ENCODE results near the gene HBM.
"Not testable (repeated sequence)": the region's sequence is repeated elsewhere in the genome, so short reads cannot be mapped to it uniquely, and the experiment has no call there.

HBM gene

GRCh38 chr16:163139-163538 is 2.6 kb upstream of the HBM start:
- not testable (repeated sequence) for H3K4me1 ChIP-seq (ENCODE audit: control insufficient read depth, insufficient read depth, low read length); H3K4me3 ChIP-seq (ENCODE audit: low read length); H3K9ac ChIP-seq (ENCODE audit: low read length); H3K36me3 ChIP-seq (ENCODE audit: control insufficient read depth, insufficient read depth, low read length, severe bottlenecking); DNase-seq (ENCODE audit: low read depth); H3K9me3 ChIP-seq (ENCODE audit: control insufficient read depth, low read length)
- peaks cover 37% of the 10 kb centered on the region for H3K27me3 ChIP-seq (replicated peaks; ENCODE audit: control insufficient read depth, insufficient read depth, low read length)

GRCh38 chr16:163696-164095 is 2.1 kb upstream of the HBM start:
- H3K9me3 ChIP-seq (ENCODE audit: control insufficient read depth, low read length); H3K4me3 ChIP-seq (ENCODE audit: low read length); H3K9ac ChIP-seq (ENCODE audit: low read length); H3K4me1 ChIP-seq (ENCODE audit: control insufficient read depth, insufficient read depth, low read length); H3K36me3 ChIP-seq (ENCODE audit: control insufficient read depth, insufficient read depth, low read length, severe bottlenecking); DNase-seq (ENCODE audit: low read depth): not testable (repeated sequence)
- peaks cover 39% of the 10 kb centered on the region for H3K27me3 ChIP-seq (replicated peaks; ENCODE audit: control insufficient read depth, insufficient read depth, low read length)

GRCh38 chr16:164134-164823 is 1.5 kb upstream of the HBM start:
- not testable (repeated sequence) for H3K9me3 ChIP-seq (ENCODE audit: control insufficient read depth, low read length); DNase-seq (ENCODE audit: low read depth); H3K36me3 ChIP-seq (ENCODE audit: control insufficient read depth, insufficient read depth, low read length, severe bottlenecking); H3K9ac ChIP-seq (ENCODE audit: low read length); H3K4me3 ChIP-seq (ENCODE audit: low read length); H3K4me1 ChIP-seq (ENCODE audit: control insufficient read depth, insufficient read depth, low read length)
- peaks cover 42% of the 10 kb centered on the region for H3K27me3 ChIP-seq (replicated peaks; ENCODE audit: control insufficient read depth, insufficient read depth, low read length)

GRCh38 chr16:164827-165538 is 795 bp upstream of the HBM start:
- no peak overlapping the region for H3K9ac ChIP-seq (ENCODE audit: low read length)
- H3K36me3 ChIP-seq (ENCODE audit: control insufficient read depth, insufficient read depth, low read length, severe bottlenecking): no peaks in the 10 kb centered on the region
- peaks cover 40% of the 10 kb centered on the region for H3K27me3 ChIP-seq (replicated peaks; ENCODE audit: control insufficient read depth, insufficient read depth, low read length)
- H3K4me1 ChIP-seq (ENCODE audit: control insufficient read depth, insufficient read depth, low read length): peaks cover 2% of the 10 kb centered on the region
- H3K9me3 ChIP-seq (ENCODE audit: control insufficient read depth, low read length): no peaks in the 10 kb centered on the region
- H3K4me3 ChIP-seq (ENCODE audit: low read length): no peak overlapping the region
- no peak for DNase-seq (ENCODE audit: low read depth)

- H3K36me3 ChIP-seq (ENCODE audit: control insufficient read depth, insufficient read depth, low read length, severe bottlenecking): no peaks in the 10 kb centered on the region
- peaks cover 2% of the 10 kb centered on the region for H3K4me1 ChIP-seq (ENCODE audit: control insufficient read depth, insufficient read depth, low read length)
- peaks cover 43% of the 10 kb centered on the region for H3K27me3 ChIP-seq (replicated peaks; ENCODE audit: control insufficient read depth, insufficient read depth, low read length)
- DNase-seq (ENCODE audit: low read depth): no peak
- H3K9me3 ChIP-seq (ENCODE audit: control insufficient read depth, low read length): no peaks in the 10 kb centered on the region
- H3K4me3 ChIP-seq (ENCODE audit: low read length): no peak overlapping the region
- H3K9ac ChIP-seq (ENCODE audit: low read length): no peak overlapping the region
These were observed 770 bp downstream of the HBM start for GRCh38 chr16:166375-167121.

GRCh38 chr16:167122-167690 is 1.4 kb downstream of the HBM start:
- no peak overlapping the region for H3K9ac ChIP-seq (ENCODE audit: low read length)
- H3K36me3 ChIP-seq (ENCODE audit: control insufficient read depth, insufficient read depth, low read length, severe bottlenecking): no peaks in the 10 kb centered on the region
- no peak for DNase-seq (ENCODE audit: low read depth)
- no peaks in the 10 kb centered on the region for H3K9me3 ChIP-seq (ENCODE audit: control insufficient read depth, low read length)
- H3K27me3 ChIP-seq (replicated peaks; ENCODE audit: control insufficient read depth, insufficient read depth, low read length): peaks cover 37% of the 10 kb centered on the region
- H3K4me3 ChIP-seq (ENCODE audit: low read length): no peak overlapping the region
- peaks cover 2% of the 10 kb centered on the region for H3K4me1 ChIP-seq (ENCODE audit: control insufficient read depth, insufficient read depth, low read length)

- DNase-seq (ENCODE audit: low read depth): no peak
- no peak overlapping the region for H3K4me3 ChIP-seq (ENCODE audit: low read length)
These were observed 2.6 kb downstream of the HBM start for GRCh38 chr16:168424-168823.

GRCh38 chr16:169014-169413 is 3.2 kb downstream of the HBM start:
- H3K36me3 ChIP-seq (ENCODE audit: control insufficient read depth, insufficient read depth, low read length, severe bottlenecking): no peaks in the 10 kb centered on the region
- DNase-seq (ENCODE audit: low read depth): no peak
- peaks cover 33% of the 10 kb centered on the region for H3K27me3 ChIP-seq (replicated peaks; ENCODE audit: control insufficient read depth, insufficient read depth, low read length)
- H3K9me3 ChIP-seq (ENCODE audit: control insufficient read depth, low read length): no peaks in the 10 kb centered on the region
- peaks cover 2% of the 10 kb centered on the region for H3K4me1 ChIP-seq (ENCODE audit: control insufficient read depth, insufficient read depth, low read length)
- H3K9ac ChIP-seq (ENCODE audit: low read length): no peak overlapping the region
- no peak overlapping the region for H3K4me3 ChIP-seq (ENCODE audit: low read length)

More at GRCh38 chr16:168424-168823, 2.6 kb downstream of the HBM start:
- H3K4me1 ChIP-seq (ENCODE audit: control insufficient read depth, insufficient read depth, low read length): peaks cover 2% of the 10 kb centered on the region
- no peaks in the 10 kb centered on the region for H3K36me3 ChIP-seq (ENCODE audit: control insufficient read depth, insufficient read depth, low read length, severe bottlenecking)
- peaks cover 33% of the 10 kb centered on the region for H3K27me3 ChIP-seq (replicated peaks; ENCODE audit: control insufficient read depth, insufficient read depth, low read length)
- no peak overlapping the region for H3K9ac ChIP-seq (ENCODE audit: low read length)
- no peaks in the 10 kb centered on the region for H3K9me3 ChIP-seq (ENCODE audit: control insufficient read depth, low read length)

- H3K9me3 ChIP-seq (ENCODE audit: control insufficient read depth, low read length): not testable (repeated sequence)
These were observed 4.3 kb downstream of the HBM start for GRCh38 chr16:170088-170507.

GRCh38 chr16:170788-171187 is 5.0 kb downstream of the HBM start:
- Histone ChIP-seq H3K27me3 (replicated peaks; ENCODE audit: control insufficient read depth, insufficient read depth, low read length) (peaks cover 42% of the 10 kb centered on the region), H3K36me3 (ENCODE audit: control insufficient read depth, insufficient read depth, low read length, severe bottlenecking) (no peaks in the 10 kb centered on the region), H3K4me1 (ENCODE audit: control insufficient read depth, insufficient read depth, low read length) (no peaks in the 10 kb centered on the region), H3K9ac (ENCODE audit: low read length) (no peak overlapping the region), H3K9me3 (ENCODE audit: control insufficient read depth, low read length) (no peaks in the 10 kb centered on the region), H3K4me3 (ENCODE audit: low read length) (no peak overlapping the region)
- DNase-seq (ENCODE audit: low read depth): no peak

More at GRCh38 chr16:170088-170507, 4.3 kb downstream of the HBM start:
- not testable (repeated sequence) for H3K4me1 ChIP-seq (ENCODE audit: control insufficient read depth, insufficient read depth, low read length); H3K36me3 ChIP-seq (ENCODE audit: control insufficient read depth, insufficient read depth, low read length, severe bottlenecking); H3K4me3 ChIP-seq (ENCODE audit: low read length); H3K9ac ChIP-seq (ENCODE audit: low read length)
- peak; percentile 20 for DNase-seq (ENCODE audit: low read depth)
- peaks cover 36% of the 10 kb centered on the region for H3K27me3 ChIP-seq (replicated peaks; ENCODE audit: control insufficient read depth, insufficient read depth, low read length)

GRCh38 chr16:172374-172941 is 6.7 kb downstream of the HBM start, which contains the start of gene HBA2:
HBA2 (plus strand) TSS chr16:172876; CDS start chr16:172913, 37 bp downstream.
- not testable (repeated sequence) for DNase-seq (ENCODE audit: low read depth); H3K9ac ChIP-seq (ENCODE audit: low read length); H3K9me3 ChIP-seq (ENCODE audit: control insufficient read depth, low read length); H3K4me1 ChIP-seq (ENCODE audit: control insufficient read depth, insufficient read depth, low read length); H3K36me3 ChIP-seq (ENCODE audit: control insufficient read depth, insufficient read depth, low read length, severe bottlenecking); H3K4me3 ChIP-seq (ENCODE audit: low read length)
- peaks cover 33% of the 10 kb centered on the region for H3K27me3 ChIP-seq (replicated peaks; ENCODE audit: control insufficient read depth, insufficient read depth, low read length)
